HG03280 (cell line): ENCODE results near the gene HYLS1.
A peak's percentile ranks its signal among the peaks of the same experiment; 100 is the strongest.
"Not testable (repeated sequence)": the region's sequence is repeated elsewhere in the genome, so short reads cannot be mapped to it uniquely, and the experiment has no call there.

Experiments
- ATAC-seq: cut with Tn5 transposase; IDR thresholded peaks from one replicate; pipeline ENCODE4 v1.9.1; 2021; ENCODE audit warnings: mild to moderate bottlenecking, moderate library complexity; ENCODE audit not compliant: unreplicated experiment

Gene HYLS1, protein sequence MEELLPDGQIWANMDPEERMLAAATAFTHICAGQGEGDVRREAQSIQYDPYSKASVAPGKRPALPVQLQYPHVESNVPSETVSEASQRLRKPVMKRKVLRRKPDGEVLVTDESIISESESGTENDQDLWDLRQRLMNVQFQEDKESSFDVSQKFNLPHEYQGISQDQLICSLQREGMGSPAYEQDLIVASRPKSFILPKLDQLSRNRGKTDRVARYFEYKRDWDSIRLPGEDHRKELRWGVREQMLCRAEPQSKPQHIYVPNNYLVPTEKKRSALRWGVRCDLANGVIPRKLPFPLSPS

DNA sequence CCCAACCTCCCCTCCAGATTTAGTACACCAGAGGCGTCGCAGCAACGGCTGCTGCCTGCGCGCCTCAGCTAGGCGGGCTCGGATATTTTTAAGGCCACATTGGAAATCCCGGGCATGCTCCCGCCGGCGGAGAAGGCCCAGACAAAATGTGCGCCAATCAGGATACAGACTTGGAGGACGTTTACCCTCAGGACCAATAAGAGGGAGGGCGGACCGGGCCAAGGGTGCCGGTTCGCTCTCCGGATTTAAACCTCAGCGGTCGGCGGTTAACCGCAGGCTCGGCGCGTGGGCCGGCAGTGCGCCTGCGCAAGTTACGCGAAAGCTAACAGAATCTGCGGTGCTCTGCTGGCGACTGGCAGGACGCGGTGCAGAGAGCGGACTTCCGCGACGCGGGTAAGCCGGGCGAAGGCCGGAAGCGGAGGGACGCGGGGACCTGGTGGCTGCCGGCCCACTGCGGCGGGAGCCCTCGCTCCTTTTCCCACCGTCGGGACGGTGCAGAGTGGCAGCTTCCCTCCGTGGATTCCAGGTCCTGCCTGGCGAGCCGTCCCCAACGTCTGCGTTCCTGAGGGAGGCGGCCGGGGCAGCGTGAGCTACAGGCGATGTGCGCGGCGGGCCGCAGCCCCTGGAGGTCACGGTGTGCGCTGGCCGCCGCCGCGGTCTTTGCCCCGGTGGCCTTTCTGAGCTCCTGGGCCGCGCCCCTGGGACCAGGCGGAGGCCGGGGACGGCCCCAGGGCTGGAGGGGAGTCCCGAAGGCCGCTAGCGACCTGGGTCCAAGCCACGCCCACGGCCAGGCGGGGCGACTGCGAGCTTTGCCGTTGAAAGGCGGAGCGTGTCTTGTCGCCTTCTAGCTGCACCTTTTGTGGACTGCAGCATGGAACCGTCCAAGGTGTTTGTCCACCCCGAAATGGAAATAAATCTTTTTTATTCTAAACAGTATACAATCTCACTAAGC, at the start of gene HYLS1:
TSS of gene HYLS1 (plus strand) at position 296 of the 952 bp plus-strand sequence. CDS start 11,701 bp downstream, outside the sequence.
- peak; percentile 88 for ATAC-seq

GRCh38 chr11:125842321-125842948, 45.0 kb upstream of the HYLS1 start:
- ATAC-seq, result no peak

GRCh38 chr11:125846188-125846587, 41.3 kb upstream of the HYLS1 start:
- no peak for ATAC-seq

- ATAC-seq, result not testable (repeated sequence)
Observed at GRCh38 chr11:125857670-125858069, 29.8 kb upstream of the HYLS1 start.

DNA sequence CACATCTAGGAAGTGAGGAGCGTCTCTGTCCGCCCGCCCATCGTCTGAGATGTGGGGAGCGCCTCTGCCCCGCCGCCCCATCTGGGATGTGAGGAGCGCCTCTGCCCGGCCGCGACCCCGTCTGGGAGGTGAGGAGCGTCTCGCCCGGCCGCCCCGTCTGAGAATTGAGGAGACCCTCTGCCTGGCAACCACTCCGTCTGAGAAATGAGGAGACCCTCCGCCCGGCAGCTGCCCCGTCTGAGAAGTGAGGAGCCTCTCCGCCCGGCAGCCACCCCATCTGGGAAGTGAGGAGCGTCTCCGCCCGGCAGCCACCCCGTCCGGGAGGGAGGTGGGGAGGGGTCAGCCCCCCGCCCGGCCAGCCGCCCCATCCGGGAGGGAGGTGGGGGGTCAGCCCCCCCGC, 24.7 kb upstream of the HYLS1 start:
- ATAC-seq, result not testable (repeated sequence)

DNA sequence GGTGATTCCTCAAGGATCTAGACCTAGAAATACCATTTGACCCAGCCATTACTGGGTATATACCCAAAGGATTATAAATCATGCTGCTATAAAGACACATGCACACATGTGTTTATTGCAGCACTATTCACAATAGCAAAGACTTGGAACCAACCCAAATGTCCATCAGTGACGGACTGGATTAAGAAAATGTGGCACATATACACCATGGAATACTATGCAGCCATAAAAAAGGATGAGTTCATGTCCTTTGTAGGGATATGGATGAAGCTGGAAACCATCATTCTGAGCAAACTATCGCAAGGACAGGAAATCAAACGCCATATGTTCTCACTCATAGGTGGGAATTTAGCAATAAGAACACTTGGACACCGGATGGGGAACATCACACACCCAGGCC, 22.1 kb upstream of the HYLS1 start:
- ATAC-seq, result not testable (repeated sequence)

- ATAC-seq, result no peak
Observed at GRCh38 chr11:125869521-125869920, 17.9 kb upstream of the HYLS1 start.

DNA sequence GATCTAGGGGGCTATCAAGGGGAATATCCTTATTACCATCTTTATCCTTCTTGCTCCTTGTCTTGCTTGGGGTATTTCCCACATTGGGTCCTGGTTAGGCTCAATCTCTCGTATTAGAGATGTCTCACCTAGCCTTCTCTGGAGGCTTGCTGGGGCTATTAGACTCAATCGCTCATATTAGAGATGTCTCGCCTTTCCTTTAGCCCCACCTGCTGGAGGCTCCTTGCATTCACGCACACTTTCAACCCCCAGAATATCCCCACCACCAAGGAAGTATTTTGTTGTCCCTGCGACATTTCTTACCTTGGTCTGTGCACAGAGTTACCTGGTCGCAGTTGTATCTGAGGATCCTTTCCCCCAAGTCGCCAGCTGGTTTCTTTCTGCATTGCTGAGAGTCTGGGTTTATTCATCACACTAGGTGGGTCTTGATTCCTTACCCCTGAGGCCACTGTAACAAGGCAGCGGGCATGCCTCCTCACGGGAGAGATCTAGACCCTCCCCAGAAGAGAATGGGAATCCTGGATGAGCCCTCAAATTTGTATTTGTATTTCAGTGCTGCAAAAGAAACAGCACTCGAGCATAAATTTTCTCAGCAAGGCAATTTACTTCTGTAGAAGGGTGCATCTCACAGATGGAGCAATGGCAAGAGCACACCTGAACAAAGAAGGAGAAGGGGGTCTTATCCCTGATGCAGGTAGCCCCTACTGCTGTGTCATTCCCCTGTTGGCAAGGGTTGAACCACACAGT, 15.9 kb upstream of the HYLS1 start:
- ATAC-seq, result no peak

GRCh38 chr11:125872138-125872491, 15.4 kb upstream of the HYLS1 start:
- no peak for ATAC-seq

GRCh38 chr11:125873881-125874555, 13.4 kb upstream of the HYLS1 start:
- ATAC-seq, result no peak

DNA sequence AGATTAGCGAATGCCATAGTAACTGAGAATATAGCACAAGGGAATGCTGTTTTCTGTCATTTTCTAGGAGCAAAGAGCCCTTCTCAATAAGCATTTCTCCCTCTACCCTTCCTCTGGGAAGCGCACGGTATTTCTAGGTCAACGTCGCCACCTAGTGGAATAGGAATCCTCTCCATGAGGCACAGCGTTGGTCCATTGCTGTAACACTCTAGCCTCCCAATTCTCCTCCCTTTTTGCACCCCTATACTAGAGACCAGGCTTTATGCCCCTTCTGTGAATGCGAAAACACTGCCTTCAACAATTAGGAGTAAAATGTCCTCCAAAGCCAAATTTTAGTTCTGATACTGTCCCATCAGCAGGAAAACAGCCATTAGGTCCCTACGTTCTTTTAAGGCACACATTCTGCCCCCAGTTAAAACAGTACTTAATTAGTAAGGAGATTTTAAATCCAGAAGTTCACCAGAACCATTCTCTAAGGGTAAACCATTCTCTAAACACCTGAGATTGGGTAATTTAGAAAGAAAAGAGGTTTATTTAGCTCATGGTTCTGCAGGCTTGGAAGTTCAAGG, 12.8 kb upstream of the HYLS1 start:
- ATAC-seq, result no peak

- ATAC-seq, result no peak
Observed at GRCh38 chr11:125881291-125881690, 6.2 kb upstream of the HYLS1 start.

- no peak for ATAC-seq
Observed at GRCh38 chr11:125883375-125883774, 4.1 kb upstream of the HYLS1 start.

GRCh38 chr11:125886997-125887372, 483 bp upstream of the HYLS1 start:
- ATAC-seq, result peak; percentile 32

- no peak for ATAC-seq
Observed at GRCh38 chr11:125890447-125891100, 3.1 kb downstream of the HYLS1 start.

DNA sequence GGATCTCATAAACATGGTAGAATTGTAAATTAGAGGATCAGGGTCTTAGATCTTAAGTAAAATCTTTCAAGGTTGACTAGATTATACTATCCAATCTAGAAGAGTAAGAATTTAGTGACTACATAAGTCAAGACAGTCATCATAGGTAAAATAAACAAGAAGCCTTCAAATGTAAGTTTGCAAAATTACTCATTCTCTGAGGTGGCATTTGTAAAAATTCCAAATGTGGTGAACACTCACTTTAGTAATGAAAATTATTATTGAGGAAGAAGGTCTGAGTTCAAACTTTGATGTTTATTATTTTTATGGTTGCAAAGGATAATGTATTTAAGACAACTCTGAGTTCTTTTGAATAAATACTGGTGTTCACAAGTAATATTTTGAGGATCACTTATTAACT, 4.6 kb downstream of the HYLS1 start:
- ATAC-seq, result no peak

DNA sequence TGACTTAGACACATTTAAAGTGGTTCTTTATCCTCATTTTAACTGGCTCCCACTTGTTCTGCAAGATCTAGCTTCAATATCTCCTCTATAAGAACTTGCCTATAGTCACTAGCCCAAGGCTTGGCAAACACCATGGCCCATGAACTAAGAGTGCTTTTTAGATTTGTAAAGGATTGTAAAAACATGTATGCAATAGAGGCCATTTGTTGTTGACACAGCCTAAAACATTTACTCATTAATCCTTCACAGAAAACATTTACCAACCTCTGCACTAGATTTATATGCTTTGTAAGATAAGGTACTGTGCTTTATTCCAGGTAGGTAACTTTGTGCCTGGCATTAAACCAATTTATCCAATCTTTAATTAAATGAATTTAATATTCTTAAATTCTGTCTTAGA, 5.5 kb downstream of the HYLS1 start:
- ATAC-seq, result no peak

DNA sequence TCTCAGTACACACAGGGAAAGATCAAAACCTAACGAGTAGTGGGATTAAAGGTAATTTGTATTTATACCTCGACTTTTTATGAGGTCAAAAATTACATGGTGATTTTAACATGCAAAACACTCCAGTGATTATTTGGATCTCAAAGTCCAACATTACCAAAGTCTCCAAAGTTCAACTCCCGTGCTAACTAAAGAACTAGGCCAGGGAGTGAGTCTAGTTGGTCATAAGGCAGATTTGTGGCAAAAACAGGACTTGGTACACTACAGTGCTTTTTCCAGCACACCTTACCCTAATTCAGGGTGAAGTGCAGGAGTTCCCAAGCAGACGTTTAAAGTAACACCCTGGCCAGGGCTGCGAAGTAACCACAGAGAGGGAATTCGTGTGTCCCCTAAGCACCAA, 14.4 kb downstream of the HYLS1 start:
- no peak for ATAC-seq

DNA sequence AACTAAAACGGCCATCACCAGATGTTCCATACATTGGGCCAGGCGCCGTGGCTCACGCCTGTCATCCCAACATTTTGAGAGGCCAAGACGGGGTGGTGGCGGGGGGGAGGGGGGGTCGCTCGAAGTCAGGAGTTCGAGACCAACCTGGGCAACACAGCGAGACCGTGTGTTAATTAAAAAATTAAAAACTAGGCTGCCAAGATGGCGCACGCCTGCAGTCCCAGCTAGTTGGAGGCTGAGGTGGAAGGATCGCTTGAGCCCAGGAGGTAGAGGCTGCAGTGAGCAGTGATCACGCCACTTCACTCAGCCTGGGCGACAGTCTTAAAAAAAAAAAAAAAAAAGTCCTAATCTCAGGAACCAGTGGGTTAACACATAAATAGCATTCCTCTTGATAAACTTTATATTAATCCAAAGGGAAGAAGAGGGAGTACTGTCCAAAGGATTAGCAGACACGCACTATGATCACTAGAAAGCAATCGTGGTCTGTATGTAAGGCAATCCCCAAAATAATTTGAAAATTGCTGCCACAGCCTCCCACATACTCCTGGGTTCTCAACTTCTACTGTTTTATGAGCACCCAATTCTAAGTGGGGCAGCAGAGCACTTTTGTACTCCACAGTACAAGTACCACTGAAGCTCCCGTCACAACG, 14.9 kb downstream of the HYLS1 start:
- no peak for ATAC-seq
